ENCODE results near the gene PUS1.
"Not testable (repeated sequence)": the region's sequence is repeated elsewhere in the genome, so short reads cannot be mapped to it uniquely, and the experiment has no call there.

Gene PUS1

DNA sequence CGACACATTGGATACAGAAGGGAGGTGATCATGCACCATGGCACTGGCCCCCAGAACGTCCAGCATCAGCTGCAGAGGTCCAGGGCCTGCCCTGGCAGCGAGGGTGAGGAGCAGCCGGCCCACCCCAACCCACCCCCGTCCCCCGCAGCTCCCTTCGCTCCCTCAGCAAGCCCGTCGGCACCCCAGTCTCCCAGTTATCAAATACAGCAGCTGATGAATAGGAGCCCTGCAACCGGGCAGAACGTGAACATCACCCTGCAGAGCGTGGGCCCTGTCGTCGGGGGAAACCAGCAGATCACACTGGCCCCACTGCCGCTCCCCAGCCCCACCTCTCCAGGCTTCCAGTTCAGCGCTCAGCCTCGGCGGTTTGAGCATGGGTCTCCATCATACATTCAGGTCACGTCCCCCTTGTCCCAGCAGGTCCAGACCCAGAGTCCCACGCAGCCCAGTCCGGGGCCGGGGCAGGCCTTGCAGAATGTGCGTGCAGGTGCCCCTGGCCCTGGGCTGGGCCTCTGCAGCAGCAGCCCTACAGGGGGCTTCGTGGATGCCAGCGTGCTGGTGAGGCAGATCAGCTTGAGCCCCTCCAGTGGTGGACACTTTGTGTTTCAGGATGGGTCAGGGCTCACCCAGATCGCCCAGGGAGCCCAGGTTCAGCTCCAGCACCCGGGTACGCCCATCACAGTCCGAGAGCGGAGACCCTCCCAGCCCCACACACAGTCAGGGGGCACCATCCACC, 31.7 kb downstream of the PUS1 start:
- DNase-seq (ENCODE audit: low spot score), result not testable (repeated sequence)

DNA sequence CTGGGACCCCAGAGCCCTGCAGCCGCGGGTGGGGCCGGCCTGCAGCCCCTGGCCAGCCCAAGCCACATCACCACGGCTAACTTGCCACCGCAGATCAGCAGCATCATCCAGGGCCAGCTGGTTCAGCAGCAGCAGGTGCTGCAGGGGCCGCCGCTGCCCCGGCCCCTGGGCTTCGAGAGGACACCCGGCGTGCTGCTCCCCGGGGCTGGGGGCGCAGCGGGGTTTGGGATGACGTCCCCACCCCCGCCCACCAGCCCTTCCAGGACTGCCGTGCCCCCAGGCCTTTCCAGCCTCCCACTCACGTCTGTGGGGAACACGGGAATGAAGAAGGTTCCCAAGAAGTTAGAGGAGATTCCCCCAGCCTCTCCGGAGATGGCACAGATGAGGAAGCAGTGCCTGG, 32.3 kb downstream of the PUS1 start:
- DNase-seq (ENCODE audit: low spot score), result not testable (repeated sequence)

DNA sequence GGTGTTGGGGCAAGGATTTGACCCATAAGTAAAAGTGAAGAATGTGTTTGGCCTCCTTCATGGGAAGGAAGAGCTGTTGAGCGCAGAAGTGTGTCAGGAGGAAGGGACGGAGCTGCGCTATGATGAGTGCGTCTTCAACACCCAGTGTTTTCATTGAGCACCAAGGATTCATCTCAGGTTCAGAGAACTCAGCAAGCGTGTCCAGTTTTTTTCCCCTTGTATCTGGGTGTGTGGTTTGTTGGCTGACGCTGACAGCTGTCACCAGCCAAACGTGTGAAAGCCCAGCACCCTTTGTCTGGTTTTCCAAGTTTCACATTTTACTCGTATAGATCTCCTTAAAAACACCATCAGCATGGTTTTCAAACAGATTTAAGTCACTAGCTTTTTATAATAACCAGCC, 33.0 kb downstream of the PUS1 start:
- no peak for DNase-seq (ENCODE audit: low spot score)

DNA sequence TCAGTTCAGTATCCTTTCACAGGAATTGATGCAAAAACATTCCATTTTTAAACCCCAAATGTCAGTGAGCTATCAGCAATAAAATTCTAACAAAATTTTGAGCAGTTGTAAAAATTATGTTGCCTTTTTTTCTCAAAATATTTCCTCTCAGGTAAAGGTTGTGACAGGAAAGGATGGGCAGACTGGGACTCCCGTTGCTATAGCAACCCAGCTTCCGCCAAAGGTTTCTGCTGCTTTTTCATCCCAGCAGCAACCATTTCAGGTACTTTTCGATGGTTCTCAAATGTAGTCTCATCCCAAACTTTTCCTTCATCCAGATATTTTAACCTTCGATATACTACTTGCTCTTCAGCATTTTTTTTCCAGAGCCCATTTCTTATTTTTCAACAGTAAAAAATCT, 34.3 kb downstream of the PUS1 start:
- no peak for DNase-seq (ENCODE audit: low spot score)

DNA sequence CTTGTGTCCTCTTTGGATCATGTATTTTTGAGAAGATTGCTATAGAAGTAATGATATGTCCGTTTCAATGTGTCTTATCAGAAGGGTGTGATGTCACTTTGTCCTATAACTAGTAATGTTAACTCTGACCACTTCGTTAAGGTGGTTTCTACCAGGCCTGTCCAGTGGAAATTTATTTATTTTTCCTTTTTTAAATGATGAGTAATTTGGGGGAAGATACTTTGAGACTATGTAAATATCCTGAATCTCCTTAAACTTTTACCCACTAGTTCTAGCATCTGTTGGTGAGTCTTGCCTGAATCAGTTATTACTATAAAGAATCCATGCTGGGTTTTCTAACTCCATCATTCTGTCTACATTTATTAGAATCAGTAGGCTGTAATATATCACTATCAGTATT, 36.0 kb downstream of the PUS1 start:
- no peak for DNase-seq (ENCODE audit: low spot score)

DNA sequence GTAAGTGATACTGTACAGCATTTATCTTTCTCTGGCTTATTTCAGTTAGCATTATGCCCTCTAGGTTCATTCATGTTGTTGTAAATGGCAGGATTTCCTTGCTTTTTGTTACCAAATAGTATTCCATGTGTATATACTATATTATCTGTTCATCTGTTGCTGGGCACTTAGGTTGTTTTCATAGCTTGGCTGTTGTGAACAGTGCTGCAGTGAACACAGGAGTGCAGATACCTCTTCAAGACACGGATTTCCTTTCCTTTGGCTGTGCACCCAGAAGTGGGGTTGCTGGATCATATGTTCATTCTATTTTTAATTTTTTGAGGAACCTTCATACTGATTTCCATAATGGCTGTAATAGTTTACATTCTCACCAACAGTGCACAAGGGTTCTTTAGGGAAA, 42.1 kb downstream of the PUS1 start:
- DNase-seq (ENCODE audit: low spot score), result no peak

DNA sequence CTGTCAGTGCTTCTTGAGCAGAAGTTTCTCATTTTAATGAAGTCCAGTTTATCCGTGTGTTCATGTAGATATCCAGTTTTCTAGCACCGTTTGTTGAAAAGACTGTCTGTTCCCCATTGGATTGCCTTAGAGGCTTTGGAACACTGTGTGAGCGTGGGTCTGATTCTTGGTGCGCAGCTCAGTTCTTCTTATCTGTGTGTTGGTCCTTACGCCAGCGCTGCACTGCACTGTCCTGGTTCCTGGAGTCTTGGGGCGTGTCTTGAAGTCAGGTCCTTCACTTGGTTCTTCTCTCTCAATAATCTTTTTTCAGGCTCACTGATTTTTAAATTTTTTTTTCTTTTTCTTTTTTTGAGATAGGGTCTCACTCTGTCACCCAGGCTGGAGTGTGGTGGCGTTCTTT, 46.2 kb downstream of the PUS1 start:
- DNase-seq (ENCODE audit: low spot score), result no peak

DNA sequence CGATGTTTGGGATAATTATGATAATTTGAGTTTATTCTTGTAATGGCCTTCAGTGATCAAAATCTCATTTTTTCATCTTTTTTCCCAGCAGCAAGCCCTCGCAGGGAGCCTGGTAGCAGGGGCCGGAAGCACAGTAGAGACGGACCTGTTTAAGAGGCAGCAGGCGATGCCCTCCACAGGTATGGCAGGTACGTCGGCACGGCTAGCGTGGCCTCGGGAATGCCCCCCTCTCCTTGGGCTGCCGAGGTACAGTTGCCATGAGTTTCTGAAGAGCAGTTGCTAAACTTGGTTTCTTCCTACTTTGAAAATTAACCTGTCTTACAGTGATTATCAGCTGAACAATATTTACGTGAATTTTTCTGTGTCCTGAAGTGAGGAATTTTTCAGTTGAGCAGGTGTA, 50.5 kb downstream of the PUS1 start:
- no peak for DNase-seq (ENCODE audit: low spot score)

DNA sequence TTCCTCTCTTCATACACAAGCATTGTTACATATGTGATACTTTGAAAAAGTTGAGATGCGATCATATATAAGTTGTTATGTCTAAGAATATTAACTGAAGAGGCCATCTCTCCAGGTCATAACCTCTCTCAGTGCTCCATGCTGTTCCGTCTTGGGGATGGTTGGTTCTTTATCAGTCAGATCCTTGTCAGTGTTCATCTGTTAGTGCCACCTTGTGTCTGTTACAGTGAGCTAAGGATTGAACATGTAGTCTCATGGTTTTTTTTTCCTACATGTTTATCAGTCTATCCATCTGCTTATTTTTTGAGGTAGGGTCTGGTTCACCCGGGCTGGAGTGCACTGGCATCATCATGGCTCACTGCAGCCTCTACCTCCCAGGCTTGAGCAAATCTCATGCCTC, 51.2 kb downstream of the PUS1 start:
- no peak for DNase-seq (ENCODE audit: low spot score)

DNA sequence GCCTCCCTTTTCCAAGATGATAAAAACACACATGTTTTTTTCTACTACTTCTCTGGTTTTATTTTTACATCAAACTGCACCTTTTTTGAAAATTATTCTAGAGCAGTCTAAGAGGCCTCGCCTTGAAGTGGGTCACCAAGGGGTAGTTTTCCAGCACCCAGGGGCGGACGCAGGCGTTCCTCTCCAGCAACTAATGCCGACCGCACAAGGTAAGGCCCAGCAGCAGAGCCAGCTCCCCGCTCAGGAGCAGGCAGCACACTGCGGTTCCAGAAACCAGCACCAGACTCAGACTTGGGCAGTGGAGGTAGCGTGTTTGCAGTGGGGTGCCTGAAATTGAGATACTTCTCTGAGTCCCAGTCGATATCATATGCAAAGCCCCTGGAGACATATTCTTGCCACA, 52.3 kb downstream of the PUS1 start:
- no peak for DNase-seq (ENCODE audit: low spot score)

DNA sequence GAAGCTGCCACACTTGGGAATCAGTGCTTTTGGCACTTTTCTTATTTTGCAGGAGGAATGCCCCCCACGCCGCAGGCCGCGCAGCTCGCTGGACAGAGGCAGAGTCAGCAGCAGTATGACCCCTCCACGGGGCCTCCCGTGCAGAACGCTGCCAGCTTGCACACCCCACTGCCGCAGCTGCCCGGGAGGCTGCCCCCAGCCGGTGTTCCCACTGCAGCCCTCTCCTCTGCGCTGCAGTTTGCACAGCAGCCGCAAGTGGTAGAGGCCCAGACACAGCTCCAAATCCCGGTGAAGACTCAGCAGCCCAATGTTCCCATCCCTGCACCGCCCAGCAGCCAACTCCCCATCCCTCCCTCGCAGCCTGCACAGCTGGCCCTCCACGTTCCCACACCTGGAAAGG, 53.0 kb downstream of the PUS1 start:
- no peak for DNase-seq (ENCODE audit: low spot score)

DNA sequence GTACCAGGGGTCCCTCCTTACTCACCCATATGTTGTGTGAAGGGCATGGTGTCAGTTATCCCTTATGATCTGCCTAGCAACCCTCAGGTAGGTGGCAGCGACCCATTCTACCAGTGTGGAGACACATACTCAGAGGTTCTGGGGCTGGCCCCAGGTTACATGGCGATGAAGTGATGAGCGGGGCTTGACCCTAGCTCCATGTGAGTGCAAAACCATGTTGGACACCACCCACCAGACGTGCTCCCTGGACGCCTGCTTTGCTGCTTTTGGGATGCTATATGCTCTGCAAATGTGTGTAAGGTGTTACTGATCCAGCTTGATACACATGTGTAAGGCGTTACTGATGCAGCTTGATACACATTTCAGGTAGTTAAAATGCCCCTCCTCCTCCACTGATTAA, 54.0 kb downstream of the PUS1 start:
- DNase-seq (ENCODE audit: low spot score), result no peak

DNA sequence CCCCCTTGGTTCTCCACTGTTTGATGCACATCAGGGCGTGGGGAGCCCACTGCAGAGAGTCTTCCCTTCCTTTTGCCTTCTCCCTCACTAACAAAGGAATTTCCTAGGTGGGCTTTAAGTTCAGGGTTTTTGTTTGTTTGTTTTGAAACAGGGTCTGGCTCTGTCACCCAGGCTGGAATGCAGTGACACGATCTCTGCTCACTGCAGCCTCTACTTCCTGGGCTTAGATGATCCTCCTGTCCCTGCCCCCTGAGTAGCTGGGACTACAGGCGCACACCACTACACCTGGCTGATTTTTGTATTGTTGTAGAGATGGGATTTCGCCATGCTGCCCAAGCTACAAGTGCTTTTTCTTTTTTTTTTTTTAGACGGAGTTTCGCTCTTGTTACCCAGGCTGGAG, 54.5 kb downstream of the PUS1 start:
- no peak for DNase-seq (ENCODE audit: low spot score)

DNA sequence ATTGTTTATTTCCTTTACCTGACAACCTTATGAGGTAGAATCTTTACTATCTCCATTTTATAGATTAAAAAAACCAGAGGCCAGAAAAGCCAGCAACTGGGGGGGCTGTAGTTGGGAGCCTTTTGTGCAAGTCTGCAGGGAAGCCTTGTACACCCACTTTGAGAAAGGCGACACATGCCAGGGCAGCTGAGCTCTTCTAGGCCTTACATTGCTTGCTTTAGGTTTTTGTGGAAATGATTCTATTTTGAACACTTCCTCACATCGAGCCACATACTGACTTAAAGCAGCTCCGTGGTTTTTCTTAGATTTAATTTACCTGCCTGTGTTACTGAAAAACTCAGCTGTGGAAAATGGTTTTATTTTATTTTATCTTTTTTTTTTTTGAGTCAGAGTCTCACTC, 55.3 kb downstream of the PUS1 start:
- DNase-seq (ENCODE audit: low spot score), result no peak

DNA sequence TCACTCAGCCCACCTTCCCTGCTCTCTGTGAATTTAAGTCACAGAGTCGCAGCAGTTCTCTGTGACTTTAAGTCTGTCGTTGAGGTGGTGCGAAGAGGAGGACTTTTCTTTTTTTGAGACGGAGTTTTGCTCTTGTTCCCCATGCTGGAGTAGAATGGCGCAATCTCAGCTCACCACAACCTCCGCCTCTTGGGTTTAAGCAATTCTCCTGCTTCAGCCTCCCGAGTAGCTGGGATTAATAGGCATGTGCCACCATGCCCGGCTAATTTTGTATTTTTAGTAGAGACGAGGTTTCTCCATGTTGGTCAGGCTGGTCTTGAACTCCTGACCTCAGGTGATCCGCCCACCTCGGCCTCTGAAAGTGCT, 56.4 kb downstream of the PUS1 start:
- DNase-seq (ENCODE audit: low spot score), result not testable (repeated sequence)

DNA sequence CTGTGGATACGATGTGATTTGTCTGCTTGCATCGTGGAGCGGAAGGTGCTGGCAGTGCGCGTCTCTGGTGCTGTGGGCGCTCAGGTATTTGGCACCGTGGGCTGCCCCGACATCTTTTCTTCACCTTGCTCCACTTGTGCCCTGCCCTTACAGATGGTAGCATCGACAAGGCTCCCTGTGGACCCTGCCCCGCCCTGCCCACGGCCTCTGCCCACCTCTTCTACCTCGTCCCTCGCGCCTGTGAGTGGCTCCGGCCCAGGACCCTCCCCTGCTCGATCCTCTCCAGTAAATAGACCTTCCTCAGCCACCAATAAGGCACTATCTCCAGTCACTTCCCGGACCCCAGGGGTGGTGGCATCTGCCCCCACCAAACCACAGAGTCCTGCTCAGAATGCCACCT, 57.3 kb downstream of the PUS1 start:
- no peak for DNase-seq (ENCODE audit: low spot score)

DNA sequence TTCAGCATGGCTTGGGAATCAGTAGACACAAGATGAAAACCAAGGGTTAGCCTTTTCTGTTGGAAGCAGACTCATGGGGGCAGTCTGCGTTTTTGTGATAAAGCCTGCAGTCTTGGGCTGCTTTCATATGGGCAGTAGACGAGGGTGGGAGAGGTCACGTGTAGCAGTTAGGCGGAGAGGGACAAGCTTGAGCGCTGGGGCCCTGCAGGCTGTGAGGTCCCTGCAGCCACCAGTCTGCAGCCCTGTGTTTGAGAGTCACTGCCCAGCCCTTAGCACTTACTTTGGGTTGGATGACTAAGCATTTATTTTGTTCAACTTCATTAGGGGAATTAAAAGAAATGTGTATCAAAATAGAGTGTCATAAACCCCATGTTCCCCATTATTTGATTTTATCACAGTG, 57.8 kb downstream of the PUS1 start:
- DNase-seq (ENCODE audit: low spot score), result no peak

DNA sequence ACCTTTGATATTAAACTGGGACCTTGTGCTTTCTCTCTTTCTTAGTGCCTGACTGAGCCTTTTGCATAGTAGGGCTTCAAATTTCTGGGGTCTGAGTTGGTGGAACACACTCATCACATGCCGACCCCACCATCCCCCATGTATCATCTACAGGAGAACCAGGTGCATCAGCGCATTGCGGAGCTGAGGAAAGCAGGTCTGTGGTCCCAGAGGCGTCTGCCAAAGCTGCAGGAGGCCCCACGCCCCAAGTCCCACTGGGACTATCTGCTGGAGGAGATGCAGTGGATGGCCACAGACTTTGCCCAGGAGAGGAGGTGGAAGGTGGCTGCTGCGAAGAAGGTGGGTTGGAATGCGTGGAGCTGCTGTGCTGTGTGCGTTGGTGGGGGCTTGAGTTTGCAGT, 58.5 kb downstream of the PUS1 start:
- DNase-seq (ENCODE audit: low spot score), result no peak

DNA sequence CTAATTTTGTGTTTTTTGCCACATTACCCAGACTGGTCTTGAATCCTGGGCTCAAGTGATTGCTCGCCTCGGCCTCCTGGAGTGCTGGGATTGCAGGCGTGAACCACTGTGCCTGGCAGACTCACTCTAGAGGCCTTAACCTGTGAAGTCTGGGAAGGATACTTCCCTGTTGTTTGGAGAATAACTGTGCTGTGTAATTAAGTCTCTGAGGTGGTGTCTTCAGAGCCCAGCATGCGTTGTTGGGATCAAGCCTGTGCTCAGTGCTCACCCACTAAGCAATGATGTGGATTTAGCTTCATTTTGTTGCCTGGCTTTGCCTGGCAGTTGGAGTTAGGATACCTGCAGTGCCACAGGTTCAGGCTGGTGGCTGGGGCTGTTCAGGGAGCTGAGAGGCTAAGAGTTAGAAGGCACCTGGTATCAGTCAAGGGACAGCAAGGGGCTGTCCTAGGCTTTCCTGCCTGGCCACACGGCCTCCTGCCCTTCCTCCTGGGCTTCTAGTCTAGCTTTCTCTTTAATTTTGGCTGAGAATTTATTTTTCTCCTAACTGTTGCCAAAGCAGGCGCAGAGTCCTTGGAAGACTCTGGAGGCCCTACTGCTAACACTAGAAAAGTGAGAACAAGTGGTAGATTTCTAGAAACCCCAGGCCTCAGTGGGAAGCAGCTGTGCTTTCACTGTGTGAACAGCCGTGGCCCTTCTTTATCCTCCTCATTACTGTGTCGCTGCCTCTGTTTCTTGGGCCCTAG, 59.1 kb downstream of the PUS1 start:
- DNase-seq (ENCODE audit: low spot score), result no peak

DNA sequence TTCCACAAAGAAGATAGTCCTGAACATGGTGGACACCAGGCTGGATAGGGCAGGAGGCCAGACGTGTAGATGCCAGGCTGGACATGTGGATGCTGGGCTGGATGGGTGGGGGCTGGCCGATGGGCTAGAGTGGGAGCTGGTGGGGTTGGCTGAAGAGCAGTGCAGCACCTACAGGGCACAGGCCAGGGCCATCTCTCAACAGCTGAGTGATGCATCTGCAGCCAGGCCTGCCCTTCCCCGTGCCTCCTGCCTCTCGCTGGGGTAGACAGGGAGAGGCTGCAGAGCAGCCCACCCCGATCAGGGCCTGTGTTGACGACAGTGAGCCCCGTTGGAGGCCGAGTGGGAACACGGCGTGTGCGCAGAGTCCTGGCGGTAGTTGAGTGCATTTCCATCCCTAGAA, 59.9 kb downstream of the PUS1 start:
- no peak for DNase-seq (ENCODE audit: low spot score)

DNA sequence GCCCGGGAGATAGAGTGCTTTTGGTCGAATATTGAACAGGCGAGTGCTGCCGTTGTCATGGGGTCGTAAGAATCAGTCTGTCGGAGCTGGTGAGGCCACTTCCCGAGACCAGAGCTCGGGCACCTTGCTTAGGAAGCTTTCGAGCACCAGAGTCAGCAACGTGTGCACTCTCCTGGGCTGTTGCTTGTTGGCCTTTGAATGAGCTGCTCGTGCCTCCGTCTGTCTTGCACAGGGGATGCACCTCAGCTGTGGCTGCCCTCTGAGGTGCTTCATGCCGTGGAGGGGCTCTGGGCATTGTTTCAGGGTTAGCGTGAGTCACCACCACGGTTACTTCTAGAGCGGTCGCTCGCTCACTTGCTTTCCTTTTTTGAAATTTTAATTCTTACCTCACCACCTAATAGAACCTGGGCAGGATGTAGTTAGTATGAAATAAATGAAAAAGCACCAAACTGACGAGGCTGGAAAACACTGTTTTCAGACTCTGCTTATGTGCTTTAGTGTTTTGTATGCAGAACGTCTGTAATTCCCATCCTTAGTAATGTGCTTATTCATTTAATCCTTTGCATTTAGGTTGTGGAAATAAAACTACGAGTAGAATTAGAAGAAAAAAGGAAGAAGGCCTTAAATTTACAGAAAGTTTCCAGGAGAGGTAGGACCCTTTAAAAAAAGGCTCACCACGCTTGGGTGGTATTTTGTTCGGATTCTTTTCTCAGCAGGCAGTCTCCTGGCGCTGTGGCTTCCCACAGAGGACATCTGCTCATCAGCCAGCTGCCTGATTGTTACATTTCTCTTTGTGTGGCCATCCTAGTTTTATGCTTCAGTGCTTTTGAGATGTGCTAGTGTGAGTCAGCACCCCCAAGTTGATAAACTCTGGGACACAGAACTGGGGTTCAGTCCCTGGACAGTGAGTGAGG, 61.2 kb downstream of the PUS1 start:
- DNase-seq (ENCODE audit: low spot score), result no peak

DNA sequence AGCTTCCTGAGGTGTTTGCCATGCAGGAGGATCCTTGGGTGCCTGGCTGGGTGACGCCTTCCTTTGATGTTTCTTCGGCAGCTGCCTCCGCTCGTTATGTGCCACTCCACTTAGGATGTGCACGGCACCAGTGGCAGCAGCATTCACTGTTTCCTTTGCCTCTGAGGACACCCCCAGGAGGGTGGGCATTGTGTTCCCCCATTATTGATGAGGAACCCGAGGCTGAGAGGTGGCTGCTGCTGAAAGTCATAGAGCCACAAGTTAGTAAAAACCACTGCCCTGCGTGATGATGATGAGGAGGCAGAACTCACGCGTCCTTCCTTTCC, 61.9 kb downstream of the PUS1 start:
- DNase-seq (ENCODE audit: low spot score), result no peak

DNA sequence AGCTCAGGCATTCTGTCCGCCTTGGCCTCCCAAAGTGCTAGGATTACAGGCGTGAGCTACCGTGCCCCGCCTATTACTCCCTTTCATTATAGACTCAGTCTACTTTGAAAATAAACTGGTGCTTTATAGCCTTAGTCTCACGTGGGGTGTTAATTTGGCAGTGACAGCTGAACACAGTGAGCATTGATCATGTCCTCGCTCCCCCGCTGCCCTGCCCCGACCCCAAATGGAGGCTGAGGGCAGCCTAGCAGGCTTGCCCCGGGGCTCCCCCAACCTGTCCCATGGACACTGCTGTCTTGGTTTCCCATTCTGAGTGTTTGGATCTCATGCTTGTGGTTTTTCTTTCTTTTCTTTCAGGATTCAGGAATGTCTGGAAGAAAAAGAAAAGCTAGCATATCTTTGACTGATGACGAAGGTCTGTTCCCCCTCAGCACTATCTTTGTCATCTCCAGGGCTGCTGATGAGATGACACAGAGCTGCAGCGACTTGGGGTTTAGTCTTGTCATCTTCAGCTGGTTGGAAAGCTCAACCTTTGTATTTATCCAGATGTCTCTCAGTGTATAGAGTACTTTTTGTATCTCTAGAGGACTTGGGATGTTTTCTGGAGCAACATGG, 62.8 kb downstream of the PUS1 start:
- no peak for DNase-seq (ENCODE audit: low spot score)
